Smooth muscle cell (in vitro differentiated cells): Measurements from ENCODE around the gene KRTAP10-9. TPM values are rescaled to one million over a fixed set of nuclear protein-coding genes. Genes with fewer than 3 reads are reported as not detected.

Source experiments
- DNase-seq: peaks from one replicate; lab custom pipeline; 2025; ENCODE audit not compliant: unreplicated experiment; lab: John Stamatoyannopoulos, UW
- H2AFZ ChIP-seq: fragments of 200-600 bp; sonication (generic); 2 replicates; pipeline ENCODE4 v1.6.0; 2016; ENCODE audit warnings: antibody characterized with exemption, low read depth, mild to moderate bottlenecking
- H3F3A ChIP-seq: fragments of 200-600 bp; sonication (generic); 2 replicates; pipeline ENCODE4 v1.6.0; 2017; ENCODE audit warnings: antibody characterized with exemption, low read depth
- H3K27ac ChIP-seq: fragments of 200-600 bp; sonication (generic); 2 replicates; pipeline ENCODE4 v1.5.1; 2016; ENCODE audit warnings: low read depth, mild to moderate bottlenecking
- H3K27me3 ChIP-seq: fragments of 200-600 bp; sonication (generic); 2 replicates; pipeline ENCODE4 v1.6.1; 2016; ENCODE audit warnings: low read depth, mild to moderate bottlenecking
- H3K36me3 ChIP-seq: fragments of 200-600 bp; sonication (generic); 2 replicates; pipeline ENCODE4 v1.5.1; 2016; ENCODE audit warnings: low read depth
- H3K4me1 ChIP-seq: fragments of 200-600 bp; sonication (generic); 2 replicates; pipeline ENCODE4 v1.5.1; 2016; ENCODE audit warnings: low read depth
- H3K4me2 ChIP-seq: fragments of 200-600 bp; sonication (generic); 2 replicates; pipeline ENCODE4 v1.6.0; 2016; ENCODE audit warnings: mild to moderate bottlenecking
- H3K4me3 ChIP-seq: fragments of 200-600 bp; sonication (generic); 2 replicates; pipeline ENCODE4 v1.5.1; 2016; ENCODE audit warnings: mild to moderate bottlenecking
- H3K79me2 ChIP-seq: fragments of 200-600 bp; sonication (generic); 2 replicates; pipeline ENCODE4 v1.6.0; 2016; ENCODE audit warnings: low read depth, mild to moderate bottlenecking
- H3K9ac ChIP-seq: fragments of 200-600 bp; sonication (generic); 2 replicates; pipeline ENCODE4 v1.6.0; 2016; ENCODE audit warnings: low read depth
- H3K9me3 ChIP-seq: fragments of 200-600 bp; sonication (generic); replicated peaks from 2 replicates; pipeline ENCODE4 v1.5.1; 2016; ENCODE audit warnings: low read depth
- H4K20me1 ChIP-seq: fragments of 200-600 bp; sonication (generic); 2 replicates; pipeline ENCODE4 v1.6.0; 2016; ENCODE audit warnings: low read depth
- CTCF ChIP-seq: fragments of 200-600 bp; sonication (generic); IDR thresholded peaks from 2 replicates; pipeline ENCODE4 v1.5.1; 2017; ENCODE audit warnings: borderline replicate concordance, mild to moderate bottlenecking, antibody characterized with exemption; ENCODE audit not compliant: insufficient read depth, poor library complexity, severe bottlenecking
- WGBS: methylation state at CpG from one replicate; pipeline ENCODE4 v1.1.7; 2016; ENCODE audit warnings: low lambda C conversion rate; 5-methylcytosine and 5-hydroxymethylcytosine counted together
- polyA plus RNA-seq: library from polyadenylated mRNA; unstranded; fragments of >200 nt; fragmentation: Nextera tagmentation; extraction: Ambion mirVana; gene quantifications from 2 replicates; pipeline ENCODE4 v1.2.1, GENCODE V29; 2016
- total RNA-seq: library from RNA; depleted of rRNA; stranded (reverse); fragments of >200 nt; gene quantifications from 2 replicates; pipeline ENCODE4 v1.2.3, GENCODE V29; 2014

The KRTAP10-9 gene
- total and polyA plus RNA-seq, 2 experiments from 2014 or later = not detected

- 90% methylated on average over 20 of the region's 21 CpGs for WGBS
- no peak overlapping the region for H3K27ac ChIP-seq
- H3F3A ChIP-seq = no peaks in the 10 kb centered on the region
- no peak overlapping the region for H3K4me3 ChIP-seq
- no peak overlapping the region for H3K4me2 ChIP-seq
- H3K79me2 ChIP-seq = no peaks in the 10 kb centered on the region
- no peaks in the 10 kb centered on the region for H3K36me3 ChIP-seq
- H3K9me3 ChIP-seq = no peaks in the 10 kb centered on the region
- no peak for TF ChIP-seq CTCF
- no peaks in the 10 kb centered on the region for H3K27me3 ChIP-seq
- H2AFZ ChIP-seq = no peak overlapping the region
- H4K20me1 ChIP-seq = no peaks in the 10 kb centered on the region
- peaks cover 9% of the 10 kb centered on the region for H3K4me1 ChIP-seq
- DNase-seq = no peak
- no peak overlapping the region for H3K9ac ChIP-seq
Observed at GRCh38 chr21:44602463-44602850, 24.4 kb upstream of the KRTAP10-9 start.

GRCh38 chr21:44603109-44603875, 23.6 kb upstream of the KRTAP10-9 start:
- WGBS = 70% methylated on average over 17 of the region's 17 CpGs
- no peak for TF ChIP-seq CTCF
- Histone ChIP-seq H3F3A (no peaks in the 10 kb centered on the region), H3K27me3 (no peaks in the 10 kb centered on the region), H3K36me3 (no peaks in the 10 kb centered on the region), H3K79me2 (no peaks in the 10 kb centered on the region), H3K27ac (no peak overlapping the region), H3K9me3 (no peaks in the 10 kb centered on the region), H3K4me3 (no peak overlapping the region), H3K4me1 (peaks cover 4% of the 10 kb centered on the region), H4K20me1 (no peaks in the 10 kb centered on the region), H2AFZ (no peak overlapping the region), H3K4me2 (no peak overlapping the region), H3K9ac (no peak overlapping the region)
- DNase-seq = no peak

- Histone ChIP-seq H3K27me3 (no peaks in the 10 kb centered on the region), H3K27ac (no peak overlapping the region), H3K9me3 (no peaks in the 10 kb centered on the region), H3K36me3 (no peaks in the 10 kb centered on the region), H3K79me2 (no peaks in the 10 kb centered on the region), H3K4me3 (no peak overlapping the region), H3K4me2 (no peak overlapping the region), H3K9ac (no peak overlapping the region), H4K20me1 (no peaks in the 10 kb centered on the region), H3K4me1 (peaks cover 4% of the 10 kb centered on the region), H2AFZ (no peak overlapping the region), H3F3A (no peaks in the 10 kb centered on the region)
- WGBS = 91% methylated on average over 8 of the region's 8 CpGs
- DNase-seq = no peak
- TF ChIP-seq CTCF = no peak
Observed at GRCh38 chr21:44603911-44604310, 23.0 kb upstream of the KRTAP10-9 start.

- H3K27ac ChIP-seq = no peak overlapping the region
- 79% methylated on average over 4 of the region's 4 CpGs for WGBS
- no peak overlapping the region for H3K4me2 ChIP-seq
- no peak overlapping the region for H3K9ac ChIP-seq
- no peaks in the 10 kb centered on the region for H3K4me1 ChIP-seq
- H3K9me3 ChIP-seq = peaks cover 6% of the 10 kb centered on the region
- no peaks in the 10 kb centered on the region for H4K20me1 ChIP-seq
- H3K4me3 ChIP-seq = no peak overlapping the region
- no peak for TF ChIP-seq CTCF
- H3K36me3 ChIP-seq = no peaks in the 10 kb centered on the region
- no peak for DNase-seq
- no peaks in the 10 kb centered on the region for H3K79me2 ChIP-seq
- H3K27me3 ChIP-seq = no peaks in the 10 kb centered on the region
- no peaks in the 10 kb centered on the region for H3F3A ChIP-seq
- no peak overlapping the region for H2AFZ ChIP-seq
Observed at GRCh38 chr21:44606495-44606894, 20.4 kb upstream of the KRTAP10-9 start.
